HG03097 (cell line): ENCODE measurements around the gene TRMT10A.
"Not testable (repeated sequence)": the region's sequence is repeated elsewhere in the genome, so short reads cannot be mapped to it uniquely, and the experiment has no call there.

Experiments used
- ATAC-seq: cut with Tn5 transposase; IDR thresholded peaks from one replicate; pipeline ENCODE4 v1.9.1; 2021; ENCODE audit not compliant: unreplicated experiment, low FRiP score

TRMT10A gene

GRCh38 chr4:99571883-99572282 lies 8.0 kb upstream of the TRMT10A start:
- ATAC-seq = no peak

- no peak for ATAC-seq
Measured at GRCh38 chr4:99564921-99565320, 1.1 kb upstream of the TRMT10A start.

GRCh38 chr4:99552872-99553271 lies 11.0 kb downstream of the TRMT10A start:
- ATAC-seq = no peak

GRCh38 chr4:99540277-99540939 lies 23.4 kb downstream of the TRMT10A start:
- no peak for ATAC-seq

GRCh38 chr4:99537674-99538073 lies 26.2 kb downstream of the TRMT10A start:
- no peak for ATAC-seq

GRCh38 chr4:99536848-99537247 lies 27.0 kb downstream of the TRMT10A start:
- ATAC-seq = no peak

- ATAC-seq = no peak
Measured at GRCh38 chr4:99536271-99536670, 27.6 kb downstream of the TRMT10A start.

- not testable (repeated sequence) for ATAC-seq
Measured at GRCh38 chr4:99534699-99535098, 29.1 kb downstream of the TRMT10A start.

GRCh38 chr4:99529956-99530355 lies 33.9 kb downstream of the TRMT10A start:
- ATAC-seq = no peak

- ATAC-seq = no peak
Measured at GRCh38 chr4:99529228-99529627, 34.6 kb downstream of the TRMT10A start.

GRCh38 chr4:99518601-99519295 lies 45.1 kb downstream of the TRMT10A start:
- ATAC-seq = no peak

GRCh38 chr4:99510721-99511120 lies 53.1 kb downstream of the TRMT10A start, which contains the start of gene C4orf17:
TSS of gene C4orf17 (plus strand) at chr4:99511021. CDS start at chr4:99513082, 2,061 bp downstream.
- no peak for ATAC-seq

GRCh38 chr4:99507762-99508161 lies 56.1 kb downstream of the TRMT10A start:
- ATAC-seq = no peak

GRCh38 chr4:99507349-99507748 lies 56.5 kb downstream of the TRMT10A start:
- no peak for ATAC-seq

GRCh38 chr4:99506781-99507180 lies 57.1 kb downstream of the TRMT10A start:
- ATAC-seq = no peak

GRCh38 chr4:99504804-99505502 lies 58.9 kb downstream of the TRMT10A start:
- no peak for ATAC-seq
